SK-N-SH (cell line): ENCODE data around the gene BTBD9.

Experiments used
- EP300 ChIP-seq, 2 experiments: IDR thresholded peaks; 2 replicates each; pipeline versions ENCODE4 v1.4.0 to v1.6.1; 2012; ENCODE audit warnings: borderline replicate concordance in 1 of 2, low read depth in 1 of 2, low read length in 1 of 2
- JUND ChIP-seq: IDR thresholded peaks from 2 replicates; pipeline ENCODE4 v1.4.0; 2012
- MXI1 ChIP-seq: IDR thresholded peaks from 2 replicates; pipeline ENCODE4 v1.6.1; 2012; ENCODE audit warnings: mild to moderate bottlenecking, low read depth, low read length, improper control_type of control experiment
- TF ChIP-seq, protein P1 (sequence below): IDR thresholded peaks from 2 replicates; pipeline ENCODE4 v1.6.1; 2012; ENCODE audit warnings: mild to moderate bottlenecking, low read depth, low read length, moderate library complexity
- TF ChIP-seq, protein P2 (sequence below): fragments of 200-600 bp; sonication (generic); IDR thresholded peaks from 2 replicates; pipeline ENCODE4 v1.6.1; 2017; ENCODE audit warnings: antibody characterized with exemption, mild to moderate bottlenecking, moderate library complexity

DNA sequence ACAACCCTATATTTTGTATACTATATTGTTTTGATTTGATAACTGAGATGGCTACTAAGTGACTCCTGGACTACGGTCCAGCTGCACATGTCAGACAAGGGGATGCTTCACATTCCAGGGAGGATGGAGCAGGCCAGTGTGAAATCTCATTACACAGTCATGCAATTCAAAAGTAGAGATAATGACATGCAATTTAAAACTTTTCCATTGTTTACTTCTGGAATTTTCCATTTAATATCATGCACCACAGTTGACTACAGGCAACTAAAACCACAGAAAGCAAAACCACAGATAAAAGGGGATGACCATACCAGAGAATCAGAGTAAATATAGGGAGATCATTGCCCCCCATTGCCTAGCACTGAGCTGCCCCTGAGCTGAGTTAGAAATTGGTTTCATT lies 366.4 kb downstream of the BTBD9 start:
- TF ChIP-seq, protein P1, sequence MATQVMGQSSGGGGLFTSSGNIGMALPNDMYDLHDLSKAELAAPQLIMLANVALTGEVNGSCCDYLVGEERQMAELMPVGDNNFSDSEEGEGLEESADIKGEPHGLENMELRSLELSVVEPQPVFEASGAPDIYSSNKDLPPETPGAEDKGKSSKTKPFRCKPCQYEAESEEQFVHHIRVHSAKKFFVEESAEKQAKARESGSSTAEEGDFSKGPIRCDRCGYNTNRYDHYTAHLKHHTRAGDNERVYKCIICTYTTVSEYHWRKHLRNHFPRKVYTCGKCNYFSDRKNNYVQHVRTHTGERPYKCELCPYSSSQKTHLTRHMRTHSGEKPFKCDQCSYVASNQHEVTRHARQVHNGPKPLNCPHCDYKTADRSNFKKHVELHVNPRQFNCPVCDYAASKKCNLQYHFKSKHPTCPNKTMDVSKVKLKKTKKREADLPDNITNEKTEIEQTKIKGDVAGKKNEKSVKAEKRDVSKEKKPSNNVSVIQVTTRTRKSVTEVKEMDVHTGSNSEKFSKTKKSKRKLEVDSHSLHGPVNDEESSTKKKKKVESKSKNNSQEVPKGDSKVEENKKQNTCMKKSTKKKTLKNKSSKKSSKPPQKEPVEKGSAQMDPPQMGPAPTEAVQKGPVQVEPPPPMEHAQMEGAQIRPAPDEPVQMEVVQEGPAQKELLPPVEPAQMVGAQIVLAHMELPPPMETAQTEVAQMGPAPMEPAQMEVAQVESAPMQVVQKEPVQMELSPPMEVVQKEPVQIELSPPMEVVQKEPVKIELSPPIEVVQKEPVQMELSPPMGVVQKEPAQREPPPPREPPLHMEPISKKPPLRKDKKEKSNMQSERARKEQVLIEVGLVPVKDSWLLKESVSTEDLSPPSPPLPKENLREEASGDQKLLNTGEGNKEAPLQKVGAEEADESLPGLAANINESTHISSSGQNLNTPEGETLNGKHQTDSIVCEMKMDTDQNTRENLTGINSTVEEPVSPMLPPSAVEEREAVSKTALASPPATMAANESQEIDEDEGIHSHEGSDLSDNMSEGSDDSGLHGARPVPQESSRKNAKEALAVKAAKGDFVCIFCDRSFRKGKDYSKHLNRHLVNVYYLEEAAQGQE = no peak
- TF ChIP-seq MXI1 (no peak), JUND (no peak), EP300 (IDR thresholded peaks at IDR 0.05; ENCODE audit: borderline replicate concordance in 1 of 2, low read depth in 1 of 2, low read length in 1 of 2) (no peak)
- TF ChIP-seq, protein P2, sequence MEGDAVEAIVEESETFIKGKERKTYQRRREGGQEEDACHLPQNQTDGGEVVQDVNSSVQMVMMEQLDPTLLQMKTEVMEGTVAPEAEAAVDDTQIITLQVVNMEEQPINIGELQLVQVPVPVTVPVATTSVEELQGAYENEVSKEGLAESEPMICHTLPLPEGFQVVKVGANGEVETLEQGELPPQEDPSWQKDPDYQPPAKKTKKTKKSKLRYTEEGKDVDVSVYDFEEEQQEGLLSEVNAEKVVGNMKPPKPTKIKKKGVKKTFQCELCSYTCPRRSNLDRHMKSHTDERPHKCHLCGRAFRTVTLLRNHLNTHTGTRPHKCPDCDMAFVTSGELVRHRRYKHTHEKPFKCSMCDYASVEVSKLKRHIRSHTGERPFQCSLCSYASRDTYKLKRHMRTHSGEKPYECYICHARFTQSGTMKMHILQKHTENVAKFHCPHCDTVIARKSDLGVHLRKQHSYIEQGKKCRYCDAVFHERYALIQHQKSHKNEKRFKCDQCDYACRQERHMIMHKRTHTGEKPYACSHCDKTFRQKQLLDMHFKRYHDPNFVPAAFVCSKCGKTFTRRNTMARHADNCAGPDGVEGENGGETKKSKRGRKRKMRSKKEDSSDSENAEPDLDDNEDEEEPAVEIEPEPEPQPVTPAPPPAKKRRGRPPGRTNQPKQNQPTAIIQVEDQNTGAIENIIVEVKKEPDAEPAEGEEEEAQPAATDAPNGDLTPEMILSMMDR = no peak
